GM21526 (cell line): Measurements from ENCODE around the gene RAB41.
A peak's percentile ranks its signal among the peaks of the same experiment; 100 is the strongest.
"Not testable (repeated sequence)": the region's sequence is repeated elsewhere in the genome, so short reads cannot be mapped to it uniquely, and the experiment has no call there.

Source experiments
- ATAC-seq: cut with Tn5 transposase; IDR thresholded peaks from one replicate; pipeline ENCODE4 v1.9.1; 2021; ENCODE audit warnings: moderate library complexity; ENCODE audit not compliant: unreplicated experiment, low FRiP score

RAB41 gene

GRCh38 chrX:70289793-70290770 lies 8.1 kb downstream of the RAB41 start, which contains the start of the genes KIF4A and PDZD11:
Gene KIF4A, plus strand, starts transcription at chrX:70290104. Its CDS starts 355 bp downstream, at chrX:70290459.
Gene PDZD11, minus strand, starts transcription at chrX:70289927. Its CDS starts 586 bp downstream, at chrX:70289341.
- peak; percentile 95 for ATAC-seq

- ATAC-seq, result no peak
Measured at GRCh38 chrX:70292788-70293187, 10.8 kb downstream of the RAB41 start.

- no peak for ATAC-seq
Measured at GRCh38 chrX:70293621-70294020, 11.6 kb downstream of the RAB41 start.

- ATAC-seq, result no peak
Measured at GRCh38 chrX:70301716-70302115, 19.7 kb downstream of the RAB41 start.

- no peak for ATAC-seq
Measured at GRCh38 chrX:70313503-70313902, 31.5 kb downstream of the RAB41 start.

- no peak for ATAC-seq
Measured at GRCh38 chrX:70322784-70323183, 40.8 kb downstream of the RAB41 start.

- ATAC-seq, result not testable (repeated sequence)
Measured at GRCh38 chrX:70323628-70324027, 41.7 kb downstream of the RAB41 start.

GRCh38 chrX:70324326-70324725 lies 42.4 kb downstream of the RAB41 start:
- ATAC-seq, result no peak

GRCh38 chrX:70331161-70331560 lies 49.2 kb downstream of the RAB41 start:
- ATAC-seq, result no peak

GRCh38 chrX:70332600-70332999 lies 50.6 kb downstream of the RAB41 start:
- no peak for ATAC-seq
